Measurements from ENCODE around the gene TUT4. TPM values are rescaled to one million over a fixed set of nuclear protein-coding genes. Genes with fewer than 3 reads are reported as not detected.

Gene TUT4, protein sequence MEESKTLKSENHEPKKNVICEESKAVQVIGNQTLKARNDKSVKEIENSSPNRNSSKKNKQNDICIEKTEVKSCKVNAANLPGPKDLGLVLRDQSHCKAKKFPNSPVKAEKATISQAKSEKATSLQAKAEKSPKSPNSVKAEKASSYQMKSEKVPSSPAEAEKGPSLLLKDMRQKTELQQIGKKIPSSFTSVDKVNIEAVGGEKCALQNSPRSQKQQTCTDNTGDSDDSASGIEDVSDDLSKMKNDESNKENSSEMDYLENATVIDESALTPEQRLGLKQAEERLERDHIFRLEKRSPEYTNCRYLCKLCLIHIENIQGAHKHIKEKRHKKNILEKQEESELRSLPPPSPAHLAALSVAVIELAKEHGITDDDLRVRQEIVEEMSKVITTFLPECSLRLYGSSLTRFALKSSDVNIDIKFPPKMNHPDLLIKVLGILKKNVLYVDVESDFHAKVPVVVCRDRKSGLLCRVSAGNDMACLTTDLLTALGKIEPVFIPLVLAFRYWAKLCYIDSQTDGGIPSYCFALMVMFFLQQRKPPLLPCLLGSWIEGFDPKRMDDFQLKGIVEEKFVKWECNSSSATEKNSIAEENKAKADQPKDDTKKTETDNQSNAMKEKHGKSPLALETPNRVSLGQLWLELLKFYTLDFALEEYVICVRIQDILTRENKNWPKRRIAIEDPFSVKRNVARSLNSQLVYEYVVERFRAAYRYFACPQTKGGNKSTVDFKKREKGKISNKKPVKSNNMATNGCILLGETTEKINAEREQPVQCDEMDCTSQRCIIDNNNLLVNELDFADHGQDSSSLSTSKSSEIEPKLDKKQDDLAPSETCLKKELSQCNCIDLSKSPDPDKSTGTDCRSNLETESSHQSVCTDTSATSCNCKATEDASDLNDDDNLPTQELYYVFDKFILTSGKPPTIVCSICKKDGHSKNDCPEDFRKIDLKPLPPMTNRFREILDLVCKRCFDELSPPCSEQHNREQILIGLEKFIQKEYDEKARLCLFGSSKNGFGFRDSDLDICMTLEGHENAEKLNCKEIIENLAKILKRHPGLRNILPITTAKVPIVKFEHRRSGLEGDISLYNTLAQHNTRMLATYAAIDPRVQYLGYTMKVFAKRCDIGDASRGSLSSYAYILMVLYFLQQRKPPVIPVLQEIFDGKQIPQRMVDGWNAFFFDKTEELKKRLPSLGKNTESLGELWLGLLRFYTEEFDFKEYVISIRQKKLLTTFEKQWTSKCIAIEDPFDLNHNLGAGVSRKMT (N-terminal part only)
- total RNA-seq: 100 to 1,000 TPM in 1 of 4 donors, 10 to 100 TPM in 3; 56.9 to 232 (median 67.9) TPM

DNA sequence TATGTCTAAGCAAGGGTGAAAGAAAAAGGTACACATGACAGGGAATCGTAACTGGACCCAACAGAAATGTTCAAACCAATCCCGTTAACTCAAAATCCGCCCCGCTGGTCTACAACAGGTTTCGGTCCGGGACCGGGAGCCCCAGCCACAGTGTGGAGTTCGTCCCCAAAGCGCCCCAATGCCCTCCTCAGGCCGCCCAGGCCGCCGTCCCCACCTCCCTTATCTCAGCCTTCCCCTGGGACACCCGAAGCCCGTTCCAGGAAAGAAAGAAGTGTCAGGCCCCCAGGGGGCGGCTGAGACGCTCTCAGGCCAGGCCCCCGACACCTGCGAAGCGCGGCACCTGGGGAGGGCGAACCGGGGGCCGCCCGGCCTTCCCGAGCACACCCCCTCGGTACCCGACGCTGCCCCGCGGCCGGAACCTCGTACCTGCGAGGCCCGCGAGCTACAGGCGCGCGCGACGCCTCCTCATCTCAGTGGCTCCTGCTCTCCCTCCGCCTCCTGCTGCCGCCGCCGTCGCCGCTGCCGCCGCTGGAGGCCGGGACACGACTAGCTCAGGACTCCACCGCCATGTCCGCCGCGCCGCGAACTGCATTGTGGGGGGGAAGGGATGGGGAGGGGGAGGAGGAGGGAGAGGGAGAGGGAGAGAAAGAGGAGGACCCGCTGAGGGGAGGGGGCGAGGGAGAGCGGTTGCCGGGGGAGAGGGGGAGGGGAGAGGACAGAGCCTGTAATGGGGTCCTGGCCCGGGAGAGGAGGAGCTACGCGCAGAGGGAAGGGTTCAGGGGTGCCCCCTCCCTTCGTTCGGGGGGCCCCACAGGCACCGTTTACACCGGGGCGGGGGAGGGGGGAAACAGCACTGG, at the start of gene TUT4:
TSS of gene TUT4 (minus strand) at position 588 of the 857 bp plus-strand sequence. CDS start 26,812 bp downstream, outside the sequence.
- no peaks in the 10 kb centered on the region for H3K36me3 ChIP-seq
- H3K27me3 ChIP-seq: no peaks in the 10 kb centered on the region
- 0% methylated on average over 27 of the region's 68 CpGs for WGBS
- H3K27ac ChIP-seq: peak within 1 kb of the TSS; percentile 93
- no peaks in the 10 kb centered on the region for H3K9me3 ChIP-seq
- DNase-seq (ENCODE audit: low spot score in 2 of 2): peak; percentile 86
- TF ChIP-seq EP300 (IDR thresholded peaks at IDR 0.05): no peak
- TF ChIP-seq POLR2AphosphoS5 (IDR thresholded peaks at IDR 0.05): peak in 1 of 3 donors; percentile 1
- H3K4me1 ChIP-seq: peaks cover 36% of the 10 kb centered on the region
- H3K4me3 ChIP-seq: peak within 1 kb of the TSS; percentile 95

DNA sequence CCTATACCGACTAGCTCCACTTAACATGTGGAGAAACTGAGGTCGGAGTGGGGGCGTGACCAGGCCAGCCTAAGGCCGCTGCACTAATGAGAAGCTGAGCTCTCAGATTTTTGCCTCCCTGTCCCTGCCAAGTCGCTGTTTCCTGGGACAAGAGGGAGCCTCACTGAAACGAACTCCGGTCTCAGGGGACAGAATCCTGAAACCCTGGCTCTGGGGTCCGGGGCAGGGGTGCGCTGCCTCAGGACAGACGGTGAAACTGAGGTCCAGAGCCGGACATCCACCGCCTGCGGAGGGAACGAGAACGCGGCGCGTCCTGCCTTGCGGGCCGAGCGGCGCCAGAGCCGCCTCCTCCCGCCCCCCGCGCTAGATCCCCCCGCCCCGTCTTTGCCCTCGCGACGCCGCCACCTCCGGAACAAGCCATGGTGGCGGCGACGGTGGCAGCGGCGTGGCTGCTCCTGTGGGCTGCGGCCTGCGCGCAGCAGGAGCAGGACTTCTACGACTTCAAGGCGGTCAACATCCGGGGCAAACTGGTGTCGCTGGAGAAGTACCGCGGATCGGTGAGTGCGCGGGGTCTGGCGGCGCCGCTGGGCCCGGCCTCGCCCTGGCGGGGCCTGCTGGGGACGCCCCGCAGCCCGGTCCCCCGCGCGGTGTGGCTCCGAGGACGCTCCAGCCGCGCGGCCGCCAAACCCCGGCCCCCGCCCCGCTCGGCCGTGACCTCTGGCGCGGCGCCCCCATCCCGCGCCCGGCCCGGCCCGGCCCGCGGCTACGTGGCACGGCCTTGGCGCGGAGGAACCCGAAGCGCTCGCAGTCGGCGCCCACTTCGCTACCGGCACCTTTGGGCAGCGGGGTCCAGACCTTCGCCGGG, 49.3 kb upstream of the TUT4 start, which contains the start of gene GPX7:
TSS of gene GPX7 (plus strand) at position 381 of the 865 bp plus-strand sequence. CDS start at position 420, 39 bp downstream.
- Histone ChIP-seq H3K27ac (peak within 1 kb of the TSS; percentile 47), H3K36me3 (peaks cover 4% of the 10 kb centered on the region), H3K9me3 (no peaks in the 10 kb centered on the region), H3K27me3 (no peaks in the 10 kb centered on the region), H3K4me3 (peak within 1 kb of the TSS; percentile 57), H3K4me1 (peaks cover 20% of the 10 kb centered on the region)
- no peak for TF ChIP-seq POLR2A (IDR thresholded peaks at IDR 0.05)
- TF ChIP-seq POLR2AphosphoS5 (IDR thresholded peaks at IDR 0.05): peak in 1 of 3 donors; percentile 35
- TF ChIP-seq, protein P1, sequence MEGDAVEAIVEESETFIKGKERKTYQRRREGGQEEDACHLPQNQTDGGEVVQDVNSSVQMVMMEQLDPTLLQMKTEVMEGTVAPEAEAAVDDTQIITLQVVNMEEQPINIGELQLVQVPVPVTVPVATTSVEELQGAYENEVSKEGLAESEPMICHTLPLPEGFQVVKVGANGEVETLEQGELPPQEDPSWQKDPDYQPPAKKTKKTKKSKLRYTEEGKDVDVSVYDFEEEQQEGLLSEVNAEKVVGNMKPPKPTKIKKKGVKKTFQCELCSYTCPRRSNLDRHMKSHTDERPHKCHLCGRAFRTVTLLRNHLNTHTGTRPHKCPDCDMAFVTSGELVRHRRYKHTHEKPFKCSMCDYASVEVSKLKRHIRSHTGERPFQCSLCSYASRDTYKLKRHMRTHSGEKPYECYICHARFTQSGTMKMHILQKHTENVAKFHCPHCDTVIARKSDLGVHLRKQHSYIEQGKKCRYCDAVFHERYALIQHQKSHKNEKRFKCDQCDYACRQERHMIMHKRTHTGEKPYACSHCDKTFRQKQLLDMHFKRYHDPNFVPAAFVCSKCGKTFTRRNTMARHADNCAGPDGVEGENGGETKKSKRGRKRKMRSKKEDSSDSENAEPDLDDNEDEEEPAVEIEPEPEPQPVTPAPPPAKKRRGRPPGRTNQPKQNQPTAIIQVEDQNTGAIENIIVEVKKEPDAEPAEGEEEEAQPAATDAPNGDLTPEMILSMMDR (IDR thresholded peaks at IDR 0.05): peak in 1 of 2 donors; percentile 1
- TF ChIP-seq EP300 (IDR thresholded peaks at IDR 0.05): no peak
- 5% methylated on average over 34 of the region's 97 CpGs for WGBS
- no peak for DNase-seq (ENCODE audit: low spot score in 2 of 2)

DNA sequence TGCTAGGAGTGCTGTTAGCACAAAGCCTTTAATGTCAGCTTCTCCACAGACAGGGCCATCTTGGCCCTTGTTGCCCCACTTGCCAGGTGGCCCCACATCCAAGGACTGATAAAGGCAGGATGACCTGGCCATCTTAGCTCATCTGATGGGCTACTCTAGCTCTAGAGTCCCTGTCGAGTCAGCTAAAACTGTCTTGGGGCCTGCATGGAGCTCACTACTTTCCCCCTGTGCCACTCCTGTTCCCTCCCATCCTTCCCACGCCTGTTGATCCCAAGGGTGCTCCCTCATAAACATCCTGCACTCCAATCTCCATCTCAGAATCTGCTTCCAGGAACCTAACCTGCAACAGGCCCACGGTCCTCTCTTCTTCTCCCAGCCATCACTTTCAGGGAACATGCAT, 48.6 kb upstream of the TUT4 start:
- Histone ChIP-seq H3K9me3 (no peaks in the 10 kb centered on the region), H3K36me3 (no peaks in the 10 kb centered on the region), H3K4me1 (peaks cover 20% of the 10 kb centered on the region), H3K4me3 (peak overlapping the region; percentile 57), H3K27me3 (no peaks in the 10 kb centered on the region), H3K27ac (no peak overlapping the region)
- no peak for TF ChIP-seq POLR2A (IDR thresholded peaks at IDR 0.05)
- TF ChIP-seq, protein P1 (IDR thresholded peaks at IDR 0.05): no peak
- TF ChIP-seq POLR2AphosphoS5 (IDR thresholded peaks at IDR 0.05): no peak
- no peak for TF ChIP-seq EP300 (IDR thresholded peaks at IDR 0.05)
- WGBS: 65% methylated on average over 3 of the region's 3 CpGs
- no peak for DNase-seq (ENCODE audit: low spot score in 2 of 2)

DNA sequence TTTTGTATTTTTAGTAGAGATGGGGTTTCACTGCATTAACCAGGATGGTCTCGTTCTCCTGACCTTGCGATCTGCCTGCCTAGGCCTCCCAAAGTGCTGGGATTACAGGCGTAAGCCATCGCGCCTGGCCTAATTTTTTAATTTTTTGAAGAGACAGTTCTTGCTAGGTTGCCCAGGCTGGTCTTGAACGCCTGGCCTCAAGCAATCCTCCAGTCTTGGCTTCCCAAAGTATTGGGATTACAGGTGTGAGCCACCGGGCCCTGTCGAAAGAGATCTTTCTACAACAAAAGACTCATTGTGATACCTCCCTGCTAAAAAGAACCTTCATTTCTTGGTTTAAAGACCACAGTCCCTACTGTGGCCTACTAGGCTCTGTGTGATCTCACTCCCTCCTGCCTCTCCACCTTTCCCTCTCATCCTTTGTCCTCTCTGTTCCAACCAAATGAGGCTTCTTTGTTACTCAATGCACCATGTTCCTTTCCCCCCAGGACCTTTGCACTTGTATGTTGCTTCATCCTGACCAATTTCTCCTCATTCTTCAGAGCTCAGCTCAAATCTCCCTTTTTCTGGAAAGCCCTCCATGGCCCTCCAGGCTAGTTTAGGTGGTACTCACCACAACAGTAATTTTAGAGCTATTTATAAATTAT, 47.8 kb upstream of the TUT4 start:
- TF ChIP-seq POLR2A (IDR thresholded peaks at IDR 0.05): no peak
- no peak for TF ChIP-seq EP300 (IDR thresholded peaks at IDR 0.05)
- TF ChIP-seq, protein P1 (IDR thresholded peaks at IDR 0.05): no peak
- no peak for TF ChIP-seq POLR2AphosphoS5 (IDR thresholded peaks at IDR 0.05)
- no peak overlapping the region for H3K4me3 ChIP-seq
- H3K36me3 ChIP-seq: no peaks in the 10 kb centered on the region
- no peaks in the 10 kb centered on the region for H3K27me3 ChIP-seq
- no peak for DNase-seq (ENCODE audit: low spot score in 2 of 2)
- peaks cover 20% of the 10 kb centered on the region for H3K4me1 ChIP-seq
- no peaks in the 10 kb centered on the region for H3K9me3 ChIP-seq
- H3K27ac ChIP-seq: no peak overlapping the region
- 96% methylated on average over 8 of the region's 8 CpGs for WGBS

Data from suprapubic skin (tissue), 4 donors.